ENCODE measurements around the gene MARCHF4. TPM values are rescaled to one million over a fixed set of nuclear protein-coding genes. Genes with fewer than 3 reads are reported as not detected.

MARCHF4 gene
- total RNA-seq, 3 donors from 2014 or later: 0.22 to 0.29 (median 0.25) TPM

- Histone ChIP-seq H3K4me1 (ENCODE audit: low read depth) (no peaks in the 10 kb centered on the region), H3K9me3 (no peaks in the 10 kb centered on the region), H3K36me3 (ENCODE audit: low read depth) (no peaks in the 10 kb centered on the region), H3K4me3 (no peak overlapping the region)
- no peak for DNase-seq
- no peak for ATAC-seq
- TF ChIP-seq, protein P1, sequence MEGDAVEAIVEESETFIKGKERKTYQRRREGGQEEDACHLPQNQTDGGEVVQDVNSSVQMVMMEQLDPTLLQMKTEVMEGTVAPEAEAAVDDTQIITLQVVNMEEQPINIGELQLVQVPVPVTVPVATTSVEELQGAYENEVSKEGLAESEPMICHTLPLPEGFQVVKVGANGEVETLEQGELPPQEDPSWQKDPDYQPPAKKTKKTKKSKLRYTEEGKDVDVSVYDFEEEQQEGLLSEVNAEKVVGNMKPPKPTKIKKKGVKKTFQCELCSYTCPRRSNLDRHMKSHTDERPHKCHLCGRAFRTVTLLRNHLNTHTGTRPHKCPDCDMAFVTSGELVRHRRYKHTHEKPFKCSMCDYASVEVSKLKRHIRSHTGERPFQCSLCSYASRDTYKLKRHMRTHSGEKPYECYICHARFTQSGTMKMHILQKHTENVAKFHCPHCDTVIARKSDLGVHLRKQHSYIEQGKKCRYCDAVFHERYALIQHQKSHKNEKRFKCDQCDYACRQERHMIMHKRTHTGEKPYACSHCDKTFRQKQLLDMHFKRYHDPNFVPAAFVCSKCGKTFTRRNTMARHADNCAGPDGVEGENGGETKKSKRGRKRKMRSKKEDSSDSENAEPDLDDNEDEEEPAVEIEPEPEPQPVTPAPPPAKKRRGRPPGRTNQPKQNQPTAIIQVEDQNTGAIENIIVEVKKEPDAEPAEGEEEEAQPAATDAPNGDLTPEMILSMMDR (IDR thresholded peaks at IDR 0.05): no peak
- intact Hi-C loops (cut with DNase I, micrococcal nuclease): no loop called here
These were observed 543 bp upstream of the MARCHF4 start for GRCh38 chr2:216372761-216373291.

DNA sequence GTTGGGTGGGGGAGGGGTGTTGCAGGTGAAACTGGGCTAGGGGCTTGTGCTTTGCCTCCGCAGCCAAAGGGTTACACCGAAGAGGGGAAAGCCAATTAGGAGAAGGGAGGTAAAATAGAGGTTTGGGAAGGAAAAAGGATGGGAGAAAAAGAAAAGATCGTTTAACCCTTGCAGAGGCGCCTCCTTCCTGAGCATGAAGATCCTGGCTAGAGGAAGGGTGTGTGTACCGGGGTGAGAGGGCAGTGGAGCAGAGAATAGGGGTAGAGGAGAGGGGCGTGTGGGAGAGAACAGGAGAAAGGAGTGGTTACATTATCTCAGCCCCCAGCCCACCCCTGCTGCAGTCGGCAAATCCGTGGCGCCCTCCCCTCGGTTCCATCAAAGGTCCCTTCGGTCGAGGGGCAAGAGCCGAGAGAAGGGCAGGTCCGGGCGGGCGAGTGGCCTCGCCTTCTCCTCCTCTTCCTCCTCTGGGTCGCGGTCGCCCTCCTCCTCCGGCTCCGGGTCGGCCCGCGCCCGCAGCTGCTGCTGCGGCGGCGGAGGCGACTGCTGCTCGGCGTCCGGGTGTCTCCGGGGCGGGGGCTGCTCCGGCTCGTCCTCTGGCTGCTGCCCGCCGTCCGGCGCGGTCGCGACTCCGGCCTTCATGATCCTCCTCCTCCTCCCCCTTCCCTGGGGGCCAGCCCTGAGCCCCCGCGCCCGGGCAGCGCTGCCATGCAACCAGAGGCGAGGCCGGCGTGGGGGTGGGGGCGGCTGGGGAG lies 1.1 kb downstream of the MARCHF4 start:
- Histone ChIP-seq H3K4me3 (no peak overlapping the region), H3K36me3 (ENCODE audit: low read depth) (no peaks in the 10 kb centered on the region), H3K4me1 (ENCODE audit: low read depth) (no peaks in the 10 kb centered on the region), H3K9me3 (no peaks in the 10 kb centered on the region)
- DNase-seq: no peak
- ATAC-seq: no peak
- TF ChIP-seq, protein P1 (IDR thresholded peaks at IDR 0.05): no peak
- intact Hi-C loops (cut with DNase I, micrococcal nuclease): no loop called here

DNA sequence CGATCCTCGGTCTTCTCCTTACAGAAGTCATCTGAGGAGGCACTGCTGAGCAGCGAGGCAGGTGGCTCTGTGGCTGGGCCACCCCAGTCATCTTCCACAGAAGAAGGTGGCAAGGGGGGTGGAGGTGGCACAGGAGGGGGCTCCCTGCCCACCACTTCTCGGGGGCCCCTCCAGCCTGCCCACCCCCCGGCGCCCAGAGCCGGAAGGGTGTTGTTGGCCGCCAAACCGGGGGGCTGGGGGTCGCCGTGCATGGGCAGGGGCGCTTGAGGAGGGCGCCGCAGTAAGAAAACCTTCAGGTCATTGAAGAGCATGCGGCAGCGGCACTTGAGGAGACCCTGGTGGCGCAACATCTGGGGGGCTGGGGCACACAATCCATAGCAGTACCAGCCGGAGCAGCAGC lies 2.5 kb downstream of the MARCHF4 start:
- Histone ChIP-seq H3K9me3 (no peaks in the 10 kb centered on the region), H3K36me3 (ENCODE audit: low read depth) (no peaks in the 10 kb centered on the region), H3K4me3 (no peak overlapping the region), H3K4me1 (ENCODE audit: low read depth) (no peaks in the 10 kb centered on the region)
- TF ChIP-seq, protein P1 (IDR thresholded peaks at IDR 0.05): no peak
- ATAC-seq: no peak
- DNase-seq: no peak
- intact Hi-C loops (cut with DNase I, micrococcal nuclease): no loop called here

DNA sequence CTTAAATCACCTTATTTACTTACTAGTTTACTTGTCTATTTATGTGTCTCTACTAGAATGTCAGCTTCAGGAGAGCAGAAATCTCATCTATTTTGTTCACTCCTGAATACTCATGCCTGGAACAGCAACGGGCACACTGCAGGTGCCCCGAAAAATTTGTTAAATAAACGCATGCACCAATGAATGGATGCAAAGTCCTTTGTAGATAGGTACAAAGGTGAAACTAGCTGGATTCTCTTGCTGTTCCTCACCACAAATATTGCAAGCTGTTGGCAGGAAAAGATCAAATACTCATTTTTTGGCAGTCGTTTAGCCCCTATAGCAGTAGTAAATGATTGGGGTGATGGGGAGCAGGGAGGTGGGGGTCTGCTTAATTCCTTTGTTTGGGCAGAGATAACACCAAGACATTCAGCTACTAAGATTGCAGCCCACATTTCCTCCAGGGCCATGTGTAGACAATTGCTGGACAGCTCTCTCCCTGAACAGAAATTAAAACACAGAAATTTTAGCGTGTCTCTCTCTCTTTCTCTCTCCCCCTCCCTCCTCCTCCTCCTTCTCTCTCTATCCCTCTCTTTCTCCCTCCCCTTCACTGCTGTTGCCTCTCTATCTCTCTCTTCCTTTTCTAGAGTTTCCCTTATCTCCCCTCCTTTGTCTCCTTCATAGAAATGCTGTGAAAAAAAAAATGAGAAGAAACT lies 5.4 kb downstream of the MARCHF4 start:
- Histone ChIP-seq H3K4me1 (ENCODE audit: low read depth) (no peaks in the 10 kb centered on the region), H3K4me3 (no peak overlapping the region), H3K36me3 (ENCODE audit: low read depth) (no peaks in the 10 kb centered on the region), H3K9me3 (no peaks in the 10 kb centered on the region)
- intact Hi-C loops (cut with DNase I, micrococcal nuclease): no loop called here
- DNase-seq (no peak), ATAC-seq (no peak)
- TF ChIP-seq, protein P1 (IDR thresholded peaks at IDR 0.05): no peak

- no peaks in the 10 kb centered on the region for H3K9me3 ChIP-seq
- no peak for DNase-seq
- TF ChIP-seq, protein P1 (IDR thresholded peaks at IDR 0.05): no peak
- no peaks in the 10 kb centered on the region for H3K4me1 ChIP-seq (ENCODE audit: low read depth)
- intact Hi-C loops (cut with DNase I, micrococcal nuclease): no loop called here
- ATAC-seq: no peak
- no peaks in the 10 kb centered on the region for H3K36me3 ChIP-seq (ENCODE audit: low read depth)
- no peak overlapping the region for H3K4me3 ChIP-seq
These were observed 6.8 kb downstream of the MARCHF4 start for GRCh38 chr2:216365518-216365917.
